Measurements from ENCODE around the gene MYO1E. TPM values are rescaled to one million over a fixed set of nuclear protein-coding genes. Genes with fewer than 3 reads are reported as not detected.

Gene MYO1E
- total RNA-seq, 1 donor: 336 TPM

DNA sequence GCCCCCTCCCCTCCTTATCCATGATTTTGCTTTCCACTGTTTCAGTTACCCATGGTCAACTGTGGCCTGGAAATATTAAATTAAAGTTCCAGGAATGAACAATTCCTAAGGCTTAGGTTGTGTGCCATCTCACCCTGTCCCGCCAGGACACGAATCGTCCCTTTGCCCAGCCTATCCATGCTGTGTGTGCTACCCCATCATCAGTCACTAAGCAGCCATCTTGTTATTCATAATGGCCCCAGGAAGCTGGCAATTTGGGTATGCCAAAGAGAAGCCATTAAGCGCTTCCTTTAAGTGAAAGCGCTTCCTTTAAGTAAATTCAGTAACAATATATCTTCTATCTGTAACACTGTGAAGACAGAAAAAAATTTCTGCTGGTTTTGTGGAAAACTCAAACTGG is 215.3 kb downstream of the MYO1E start:
- Histone ChIP-seq H3K79me2 (ENCODE audit: insufficient read depth, low read length) (no peaks in the 10 kb centered on the region), H3K4me3 (ENCODE audit: insufficient read depth, low read length) (no peak overlapping the region), H4K20me1 (ENCODE audit: insufficient read depth, low read length) (no peaks in the 10 kb centered on the region), H3K36me3 (ENCODE audit: insufficient read depth, low read length) (peaks cover 93% of the 10 kb centered on the region), H3K4me2 (ENCODE audit: insufficient read depth, low read length) (no peak overlapping the region), H3K27ac (ENCODE audit: low read depth, low read length) (no peak overlapping the region), H2AFZ (ENCODE audit: low read length) (no peak overlapping the region), H3K4me1 (ENCODE audit: insufficient read depth, low read length) (no peaks in the 10 kb centered on the region), H3K27me3 (ENCODE audit: insufficient read depth, low read length) (no peaks in the 10 kb centered on the region), H3K9me3 (ENCODE audit: low read depth, low read length) (no peaks in the 10 kb centered on the region)
- TF ChIP-seq CTCF (IDR thresholded peaks at IDR 0.05; ENCODE audit: extremely low read depth, low read depth, low read length): no peak
- no peak for DNase-seq (ENCODE audit: insufficient read length, low spot score, missing footprints)

DNA sequence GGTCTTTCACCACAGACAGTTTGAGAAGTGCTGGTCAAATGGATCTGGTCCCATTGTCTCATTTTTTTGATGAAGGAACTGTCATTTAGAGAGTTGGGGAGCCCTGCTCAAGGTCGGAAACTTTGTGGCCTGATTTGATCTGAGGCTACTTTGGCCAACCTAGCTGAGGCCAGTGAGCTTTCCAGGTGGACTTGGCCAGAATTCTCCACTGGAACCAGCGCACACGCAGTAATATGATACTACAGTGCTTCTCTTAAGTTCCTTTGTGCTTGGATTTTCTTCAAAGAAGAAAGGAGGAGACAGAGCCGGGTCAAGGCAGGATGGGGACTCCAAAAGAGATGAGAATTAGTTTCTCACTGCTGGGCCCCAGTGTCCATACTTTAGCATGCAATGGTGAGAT is 217.2 kb downstream of the MYO1E start:
- H3K9me3 ChIP-seq (ENCODE audit: low read depth, low read length): no peaks in the 10 kb centered on the region
- no peaks in the 10 kb centered on the region for H4K20me1 ChIP-seq (ENCODE audit: insufficient read depth, low read length)
- no peak overlapping the region for H3K4me3 ChIP-seq (ENCODE audit: insufficient read depth, low read length)
- H3K79me2 ChIP-seq (ENCODE audit: insufficient read depth, low read length): no peaks in the 10 kb centered on the region
- no peak for TF ChIP-seq CTCF (IDR thresholded peaks at IDR 0.05; ENCODE audit: extremely low read depth, low read depth, low read length)
- H3K27me3 ChIP-seq (ENCODE audit: insufficient read depth, low read length): no peaks in the 10 kb centered on the region
- no peak overlapping the region for H3K4me2 ChIP-seq (ENCODE audit: insufficient read depth, low read length)
- H2AFZ ChIP-seq (ENCODE audit: low read length): no peak overlapping the region
- no peak overlapping the region for H3K27ac ChIP-seq (ENCODE audit: low read depth, low read length)
- DNase-seq (ENCODE audit: insufficient read length, low spot score, missing footprints): no peak
- H3K36me3 ChIP-seq (ENCODE audit: insufficient read depth, low read length): peaks cover 87% of the 10 kb centered on the region
- no peaks in the 10 kb centered on the region for H3K4me1 ChIP-seq (ENCODE audit: insufficient read depth, low read length)

DNA sequence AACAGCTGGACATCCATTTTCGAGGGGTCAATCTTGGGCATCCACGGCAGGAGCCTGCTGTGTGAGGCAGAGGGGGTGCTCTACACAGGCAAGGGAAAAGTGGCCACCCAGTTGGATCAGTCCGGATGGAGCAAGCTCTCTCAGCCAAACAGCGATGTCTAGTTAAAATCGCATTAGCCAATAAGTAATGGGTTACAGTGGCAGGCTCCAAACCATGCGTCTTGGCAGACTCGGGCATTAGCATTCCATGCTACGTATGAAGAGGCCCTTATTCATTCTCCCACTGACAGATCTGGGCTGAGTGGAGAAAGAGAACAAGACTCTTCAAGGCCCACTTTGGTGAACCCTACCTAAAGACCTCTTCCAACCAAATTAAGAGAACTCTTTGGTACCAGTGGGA is 218.4 kb downstream of the MYO1E start:
- TF ChIP-seq CTCF (IDR thresholded peaks at IDR 0.05; ENCODE audit: extremely low read depth, low read depth, low read length): no peak
- H3K36me3 ChIP-seq (ENCODE audit: insufficient read depth, low read length): peaks cover 88% of the 10 kb centered on the region
- no peak overlapping the region for H3K27ac ChIP-seq (ENCODE audit: low read depth, low read length)
- H4K20me1 ChIP-seq (ENCODE audit: insufficient read depth, low read length): no peaks in the 10 kb centered on the region
- no peak overlapping the region for H2AFZ ChIP-seq (ENCODE audit: low read length)
- no peak overlapping the region for H3K4me2 ChIP-seq (ENCODE audit: insufficient read depth, low read length)
- no peak for DNase-seq (ENCODE audit: insufficient read length, low spot score, missing footprints)
- no peaks in the 10 kb centered on the region for H3K27me3 ChIP-seq (ENCODE audit: insufficient read depth, low read length)
- no peaks in the 10 kb centered on the region for H3K4me1 ChIP-seq (ENCODE audit: insufficient read depth, low read length)
- H3K79me2 ChIP-seq (ENCODE audit: insufficient read depth, low read length): no peaks in the 10 kb centered on the region
- no peaks in the 10 kb centered on the region for H3K9me3 ChIP-seq (ENCODE audit: low read depth, low read length)
- H3K4me3 ChIP-seq (ENCODE audit: insufficient read depth, low read length): no peak overlapping the region

- no peak for TF ChIP-seq CTCF (IDR thresholded peaks at IDR 0.05; ENCODE audit: extremely low read depth, low read depth, low read length)
- Histone ChIP-seq H3K4me3 (ENCODE audit: insufficient read depth, low read length) (no peak overlapping the region), H3K4me2 (ENCODE audit: insufficient read depth, low read length) (no peak overlapping the region), H3K9me3 (ENCODE audit: low read depth, low read length) (no peaks in the 10 kb centered on the region), H3K27me3 (ENCODE audit: insufficient read depth, low read length) (no peaks in the 10 kb centered on the region), H3K4me1 (ENCODE audit: insufficient read depth, low read length) (no peaks in the 10 kb centered on the region), H3K79me2 (ENCODE audit: insufficient read depth, low read length) (no peaks in the 10 kb centered on the region), H3K27ac (ENCODE audit: low read depth, low read length) (no peak overlapping the region), H3K36me3 (ENCODE audit: insufficient read depth, low read length) (peaks cover 82% of the 10 kb centered on the region), H4K20me1 (ENCODE audit: insufficient read depth, low read length) (no peaks in the 10 kb centered on the region), H2AFZ (ENCODE audit: low read length) (no peak overlapping the region)
- no peak for DNase-seq (ENCODE audit: insufficient read length, low spot score, missing footprints)
Measured at GRCh38 chr15:59153466-59153865, 219.2 kb downstream of the MYO1E start.

Data from osteoblast (primary cell).